ENCODE measurements around the gene UBL3.

UBL3 gene

GRCh38 chr13:29808264-29808663 is 42.2 kb downstream of the UBL3 start:
- DNase-seq (ENCODE audit: extremely low read depth, low read depth): no peak
- H3K4me3 ChIP-seq (replicated peaks; ENCODE audit: low read depth, low read length): no peak overlapping the region
- no peak for TF ChIP-seq CTCF (IDR thresholded peaks at IDR 0.05; ENCODE audit: low read depth, low read length, missing control alignments)

GRCh38 chr13:29805994-29806979 is 44.1 kb downstream of the UBL3 start:
- no peak for DNase-seq (ENCODE audit: extremely low read depth, low read depth)
- H3K4me3 ChIP-seq (replicated peaks; ENCODE audit: low read depth, low read length): no peak overlapping the region
- TF ChIP-seq CTCF (IDR thresholded peaks at IDR 0.05; ENCODE audit: low read depth, low read length, missing control alignments): no peak

GRCh38 chr13:29803221-29803620 is 47.2 kb downstream of the UBL3 start:
- DNase-seq (ENCODE audit: extremely low read depth, low read depth): no peak
- H3K4me3 ChIP-seq (replicated peaks; ENCODE audit: low read depth, low read length): no peak overlapping the region
- no peak for TF ChIP-seq CTCF (IDR thresholded peaks at IDR 0.05; ENCODE audit: low read depth, low read length, missing control alignments)

- H3K4me3 ChIP-seq (replicated peaks; ENCODE audit: low read depth, low read length): no peak overlapping the region
- no peak for DNase-seq (ENCODE audit: extremely low read depth, low read depth)
- TF ChIP-seq CTCF (IDR thresholded peaks at IDR 0.05; ENCODE audit: low read depth, low read length, missing control alignments): no peak
These were observed 47.8 kb downstream of the UBL3 start for GRCh38 chr13:29802621-29803020.

- H3K4me3 ChIP-seq (replicated peaks; ENCODE audit: low read depth, low read length): no peak overlapping the region
- no peak for TF ChIP-seq CTCF (IDR thresholded peaks at IDR 0.05; ENCODE audit: low read depth, low read length, missing control alignments)
- no peak for DNase-seq (ENCODE audit: extremely low read depth, low read depth)
These were observed 48.6 kb downstream of the UBL3 start for GRCh38 chr13:29801737-29802305.

- TF ChIP-seq CTCF (IDR thresholded peaks at IDR 0.05; ENCODE audit: low read depth, low read length, missing control alignments): no peak
- no peak for DNase-seq (ENCODE audit: extremely low read depth, low read depth)
- no peak overlapping the region for H3K4me3 ChIP-seq (replicated peaks; ENCODE audit: low read depth, low read length)
These were observed 49.3 kb downstream of the UBL3 start for GRCh38 chr13:29801102-29801501.
